NCI-H446 (cell line): ENCODE results near the gene TET1.
"Not testable (repeated sequence)": the region's sequence is repeated elsewhere in the genome, so short reads cannot be mapped to it uniquely, and the experiment has no call there.

Experiments
- DNase-seq, 2 experiments: peaks; one replicate each; lab custom pipeline; 2025; lab: John Stamatoyannopoulos, UW

The TET1 gene

GRCh38 chr10:68611227-68611626 lies 51.1 kb downstream of the TET1 start:
- DNase-seq = no peak

- not testable (repeated sequence) for DNase-seq
Measured at GRCh38 chr10:68613974-68614373, 53.8 kb downstream of the TET1 start.

- DNase-seq = not testable (repeated sequence)
Measured at GRCh38 chr10:68617691-68618090, 57.6 kb downstream of the TET1 start.

GRCh38 chr10:68618234-68618633 lies 58.1 kb downstream of the TET1 start:
- no peak for DNase-seq

- DNase-seq = no peak
Measured at GRCh38 chr10:68619595-68619994, 59.5 kb downstream of the TET1 start.

GRCh38 chr10:68625316-68625921 lies 65.3 kb downstream of the TET1 start:
- no peak for DNase-seq

GRCh38 chr10:68628576-68629127 lies 68.5 kb downstream of the TET1 start:
- DNase-seq = no peak

GRCh38 chr10:68632271-68632560 lies 72.1 kb downstream of the TET1 start:
- not testable (repeated sequence) for DNase-seq

GRCh38 chr10:68633281-68633680 lies 73.1 kb downstream of the TET1 start:
- no peak for DNase-seq

- DNase-seq = no peak
Measured at GRCh38 chr10:68633816-68634466, 73.8 kb downstream of the TET1 start.

- DNase-seq = no peak
Measured at GRCh38 chr10:68636335-68636734, 76.2 kb downstream of the TET1 start.

- not testable (repeated sequence) for DNase-seq
Measured at GRCh38 chr10:68643550-68643949, 83.4 kb downstream of the TET1 start.

GRCh38 chr10:68647672-68648341 lies 87.7 kb downstream of the TET1 start:
- no peak for DNase-seq

- no peak for DNase-seq
Measured at GRCh38 chr10:68655620-68656126, 95.5 kb downstream of the TET1 start.

GRCh38 chr10:68665841-68666240 lies 105.7 kb downstream of the TET1 start:
- no peak for DNase-seq

- no peak for DNase-seq
Measured at GRCh38 chr10:68666280-68666760, 106.2 kb downstream of the TET1 start.

- no peak for DNase-seq
Measured at GRCh38 chr10:68668231-68668630, 108.1 kb downstream of the TET1 start.

- DNase-seq = no peak
Measured at GRCh38 chr10:68668972-68669371, 108.8 kb downstream of the TET1 start.

- no peak for DNase-seq
Measured at GRCh38 chr10:68684413-68684812, 124.3 kb downstream of the TET1 start.

GRCh38 chr10:68696018-68696417 lies 135.9 kb downstream of the TET1 start:
- no peak for DNase-seq

- DNase-seq = no peak
Measured at GRCh38 chr10:68697106-68697505, 137.0 kb downstream of the TET1 start.

- DNase-seq = no peak
Measured at GRCh38 chr10:68700197-68700596, 140.1 kb downstream of the TET1 start.

GRCh38 chr10:68705548-68705947 lies 145.4 kb downstream of the TET1 start:
- DNase-seq = no peak
